HCEC 1CT (cell line): ENCODE measurements around the gene PHETA2.
"Not testable (repeated sequence)": the region's sequence is repeated elsewhere in the genome, so short reads cannot be mapped to it uniquely, and the experiment has no call there.

Experiments
- DNase-seq: peaks from one replicate; pipeline ENCODE4 v3.0.0-alpha.2; 2017

Gene PHETA2

GRCh38 chr22:42111798-42112197 is 37.8 kb downstream of the PHETA2 start:
- DNase-seq, result no peak

GRCh38 chr22:42112793-42113192 is 38.7 kb downstream of the PHETA2 start:
- peak; percentile 6 for DNase-seq

GRCh38 chr22:42114721-42115120 is 40.7 kb downstream of the PHETA2 start:
- peak; percentile 5 for DNase-seq

- DNase-seq, result not testable (repeated sequence)
These were observed 41.4 kb downstream of the PHETA2 start for GRCh38 chr22:42115420-42115830.

GRCh38 chr22:42116848-42117424 is 42.9 kb downstream of the PHETA2 start:
- DNase-seq, result no peak

GRCh38 chr22:42120231-42121021 is 46.4 kb downstream of the PHETA2 start:
- not testable (repeated sequence) for DNase-seq

- not testable (repeated sequence) for DNase-seq
These were observed 49.5 kb downstream of the PHETA2 start for GRCh38 chr22:42123529-42123928.

GRCh38 chr22:42127606-42128005 is 53.6 kb downstream of the PHETA2 start:
- DNase-seq, result no peak

GRCh38 chr22:42128007-42128406 is 54.0 kb downstream of the PHETA2 start:
- not testable (repeated sequence) for DNase-seq
